Stimulated activated CD8-positive, alpha-beta memory T cell treated with anti-CD3 and anti-CD28 coated beads, Interleukin-4, amount 100 ng/mL, for 4 hours (primary cell): Measurements from ENCODE around the gene NELL2.
A peak's percentile ranks its signal among the peaks of the same experiment; 100 is the strongest.
"Not testable (repeated sequence)": the region's sequence is repeated elsewhere in the genome, so short reads cannot be mapped to it uniquely, and the experiment has no call there.

Experiments used
- DNase-seq, 2 donors: peaks; one replicate each; pipeline ENCODE4 v3.0.0-alpha.2; 2020; ENCODE audit warnings: low read depth in 2 of 2, low spot score in 1 of 2

Gene NELL2

GRCh38 chr12:44779766-44780165 lies 96.3 kb downstream of the NELL2 start:
- no peak for DNase-seq

DNA sequence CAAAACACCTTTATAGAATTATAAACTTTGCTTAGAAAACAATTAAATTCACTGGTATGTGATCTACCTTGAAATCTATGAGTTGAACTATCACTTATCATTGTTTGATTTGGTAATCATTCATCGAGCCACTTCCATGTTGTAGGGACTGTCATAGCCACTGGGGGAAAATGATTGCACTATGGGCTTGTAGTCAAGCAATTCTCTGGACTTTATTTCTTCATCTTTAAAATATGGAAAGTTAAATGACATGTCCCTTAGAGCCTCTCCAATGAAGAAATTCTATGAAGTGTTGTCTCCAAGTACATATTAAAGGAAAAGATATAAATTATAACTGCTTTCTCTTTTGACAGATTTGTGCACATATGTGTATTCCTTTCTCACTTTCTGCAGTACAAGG lies 97.3 kb downstream of the NELL2 start:
- no peak for DNase-seq

GRCh38 chr12:44777044-44777443 lies 99.1 kb downstream of the NELL2 start:
- DNase-seq, result no peak

DNA sequence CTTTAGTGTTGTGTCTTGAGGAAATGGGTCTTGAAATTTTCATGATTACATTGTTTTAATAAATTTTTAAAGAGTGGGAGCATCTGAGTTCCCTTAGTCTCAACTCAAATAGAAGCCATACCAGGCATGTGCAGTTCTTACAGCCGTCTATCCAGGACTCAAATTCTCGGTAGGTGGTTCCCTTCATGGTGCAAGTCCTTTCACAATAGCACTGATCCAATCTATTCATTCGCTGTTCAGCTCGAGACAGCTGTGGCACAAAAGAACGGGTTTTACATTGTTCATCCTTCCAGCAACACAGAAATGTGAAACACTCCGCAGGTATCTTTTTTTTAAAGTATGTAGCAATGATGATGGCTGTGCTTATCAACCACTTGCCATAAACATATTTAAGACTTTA lies 100.2 kb downstream of the NELL2 start:
- DNase-seq, result no peak

GRCh38 chr12:44774815-44775411 lies 101.2 kb downstream of the NELL2 start:
- peak; percentile 15 to 50 for DNase-seq

DNA sequence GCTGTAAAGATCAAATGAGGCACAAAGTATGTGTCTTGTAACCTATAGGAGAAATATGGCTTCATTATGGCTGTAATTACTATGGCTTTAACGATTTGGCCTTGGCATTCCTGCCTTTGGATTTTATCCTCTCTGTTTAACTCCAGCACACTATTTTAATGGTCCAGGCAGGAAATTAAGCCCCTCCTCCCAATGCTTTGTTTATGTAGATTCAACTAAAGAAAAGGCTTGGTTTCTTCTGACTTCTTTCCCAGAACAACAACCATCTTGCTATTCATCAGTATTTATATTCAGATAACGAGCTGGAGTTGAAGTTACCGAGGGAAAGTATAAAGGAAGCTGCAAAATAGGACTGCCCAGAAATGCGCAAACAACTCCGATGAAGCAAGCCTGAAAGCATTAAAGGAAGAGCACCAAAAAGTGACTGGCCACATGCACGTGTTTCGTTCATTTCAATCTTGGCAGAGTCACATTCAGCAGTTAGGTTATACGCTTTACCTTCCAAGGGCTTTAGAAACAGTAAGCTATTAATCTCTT lies 104.6 kb downstream of the NELL2 start:
- DNase-seq, result no peak

- no peak for DNase-seq
Measured at GRCh38 chr12:44765796-44766195, 110.3 kb downstream of the NELL2 start.

DNA sequence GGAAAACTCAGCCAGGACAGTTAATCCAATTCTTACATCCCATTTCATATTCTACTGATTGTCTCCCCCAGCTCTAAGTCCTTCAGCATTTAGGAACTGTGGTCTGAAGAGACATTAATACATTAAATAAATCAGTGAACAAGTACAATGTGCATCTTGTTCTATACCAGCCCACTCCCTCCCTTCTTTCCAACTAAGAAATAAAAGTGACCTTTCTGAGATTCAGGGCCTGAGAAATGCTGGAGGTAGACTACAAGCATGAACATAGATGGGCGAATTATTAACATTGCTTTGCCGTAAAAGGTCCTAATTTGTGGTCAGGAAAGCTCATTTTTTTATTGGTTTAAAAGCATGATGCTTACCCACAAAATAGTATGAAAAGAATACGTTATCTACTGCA lies 113.1 kb downstream of the NELL2 start:
- DNase-seq, result no peak

- DNase-seq, result no peak
Measured at GRCh38 chr12:44759289-44759688, 116.8 kb downstream of the NELL2 start.

DNA sequence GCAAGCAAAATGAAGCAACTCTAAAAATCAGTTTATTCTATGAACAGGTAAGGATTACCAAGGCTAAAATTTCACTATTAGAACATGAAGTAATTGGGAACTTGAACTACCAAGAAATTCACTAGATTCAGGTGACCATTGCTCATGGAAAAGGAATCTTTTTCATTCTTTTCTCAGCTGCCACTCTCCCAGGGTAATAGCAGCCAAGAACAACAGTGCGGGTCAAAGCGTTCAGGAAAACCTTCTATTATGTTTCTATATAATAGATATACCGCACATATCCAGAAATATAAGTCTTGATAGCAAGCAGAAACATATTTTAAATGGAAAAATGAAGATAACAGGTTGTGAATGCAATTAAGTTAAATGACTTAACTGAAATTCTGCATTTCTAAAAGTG lies 125.6 kb downstream of the NELL2 start:
- DNase-seq, result no peak

DNA sequence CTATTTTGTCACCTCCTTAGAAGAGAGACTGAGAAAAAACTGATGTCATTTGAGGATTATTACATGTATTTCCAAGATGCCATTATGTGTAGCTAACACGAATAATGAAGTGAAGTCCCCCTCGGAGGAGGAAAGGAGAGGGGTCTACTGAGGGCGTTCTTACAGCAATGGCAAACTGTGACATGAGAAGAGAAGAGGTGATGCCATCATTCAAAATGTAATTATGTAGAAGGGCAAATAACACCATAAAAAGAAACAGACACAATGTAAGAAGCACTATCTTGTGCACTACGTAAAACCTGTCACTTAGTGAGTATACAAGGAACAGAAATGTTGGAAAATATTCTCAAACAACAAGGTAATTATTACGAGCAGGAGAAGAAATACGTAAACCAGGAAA lies 126.5 kb downstream of the NELL2 start:
- no peak for DNase-seq

DNA sequence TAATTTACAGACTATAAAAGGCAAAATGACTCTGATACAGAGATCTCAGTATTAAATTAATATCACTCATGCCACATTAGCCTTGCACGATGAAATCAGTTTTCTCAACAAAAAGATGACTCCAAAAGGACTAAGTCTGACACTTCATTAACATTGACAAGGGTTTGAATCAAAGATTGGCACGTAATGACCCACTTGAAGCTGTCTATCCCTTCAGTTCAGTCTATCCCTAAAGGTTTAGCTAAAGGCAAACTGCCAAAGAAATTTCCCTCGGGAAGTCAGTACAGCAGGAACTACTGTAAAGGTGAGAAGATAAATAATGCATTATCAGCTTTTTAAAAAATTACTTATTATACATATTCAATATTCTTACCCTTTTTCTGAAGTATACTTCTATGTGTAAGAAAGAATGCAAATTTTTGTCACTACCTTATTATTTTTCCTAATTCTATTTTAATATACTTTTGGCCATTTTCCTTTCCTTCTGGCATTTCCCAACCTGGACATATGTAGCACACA lies 127.1 kb downstream of the NELL2 start:
- DNase-seq, result no peak

GRCh38 chr12:44741292-44741980 lies 134.7 kb downstream of the NELL2 start:
- not testable (repeated sequence) for DNase-seq

- no peak for DNase-seq
Measured at GRCh38 chr12:44738051-44738450, 138.1 kb downstream of the NELL2 start.

GRCh38 chr12:44728566-44728965 lies 147.5 kb downstream of the NELL2 start:
- no peak for DNase-seq

DNA sequence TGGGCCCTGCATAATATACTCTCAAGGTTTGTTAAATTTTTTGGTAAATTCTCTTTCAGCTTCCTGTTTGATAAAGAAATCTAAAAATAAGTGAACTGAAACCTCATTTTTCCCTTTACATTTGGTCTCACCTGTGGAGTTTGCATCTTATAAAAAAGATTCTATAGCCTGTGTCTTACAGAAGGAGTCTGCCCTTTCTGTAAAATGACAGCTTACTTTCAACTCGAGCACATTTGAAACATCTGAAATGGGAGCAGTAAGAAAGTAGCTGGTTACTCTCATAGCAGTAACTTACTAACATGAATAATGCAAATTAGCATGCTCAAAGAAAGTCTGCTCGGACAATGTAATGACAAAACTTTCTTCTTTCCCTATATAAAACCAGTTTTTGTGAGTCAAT lies 155.8 kb downstream of the NELL2 start:
- DNase-seq, result no peak

GRCh38 chr12:44717612-44718011 lies 158.5 kb downstream of the NELL2 start:
- no peak for DNase-seq

- DNase-seq, result no peak
Measured at GRCh38 chr12:44716711-44717110, 159.4 kb downstream of the NELL2 start.

DNA sequence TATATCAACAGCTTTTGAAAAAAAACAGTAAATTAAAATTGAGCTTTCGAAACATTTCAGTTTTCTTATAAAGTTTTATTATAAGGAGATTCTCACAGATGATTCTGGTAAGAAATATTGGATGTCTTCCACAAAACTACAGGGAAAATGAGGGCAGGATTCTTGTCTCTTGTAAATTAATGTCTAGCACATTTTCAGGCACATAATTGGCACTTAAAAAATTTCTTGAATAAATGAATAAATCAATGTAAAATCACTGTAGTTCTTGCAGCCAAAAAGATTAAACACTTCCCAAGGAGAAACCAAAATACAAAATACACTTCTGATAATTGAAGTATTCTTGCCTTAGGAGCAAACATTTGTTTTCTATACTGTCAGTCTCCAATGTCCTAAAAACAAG lies 164.4 kb downstream of the NELL2 start:
- no peak for DNase-seq

DNA sequence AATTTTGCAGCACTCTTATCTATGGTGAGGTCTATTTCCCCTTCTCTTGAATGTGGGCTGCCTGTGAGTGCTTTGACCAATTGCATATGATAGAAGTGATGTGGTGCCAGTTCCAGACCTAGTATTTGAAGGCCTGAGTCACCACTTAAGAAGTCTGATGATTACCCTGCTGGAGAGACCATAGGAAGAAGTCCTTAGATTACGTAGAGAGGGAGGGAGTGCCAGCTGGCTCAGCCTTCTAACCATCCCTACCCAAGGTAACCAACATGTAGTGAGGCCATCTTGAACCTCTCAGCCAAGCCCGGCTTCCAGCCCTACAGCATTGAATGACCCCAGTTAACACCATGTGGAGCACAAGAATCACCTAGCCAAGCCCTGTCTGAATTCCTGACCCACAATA lies 166.9 kb downstream of the NELL2 start:
- DNase-seq, result no peak

DNA sequence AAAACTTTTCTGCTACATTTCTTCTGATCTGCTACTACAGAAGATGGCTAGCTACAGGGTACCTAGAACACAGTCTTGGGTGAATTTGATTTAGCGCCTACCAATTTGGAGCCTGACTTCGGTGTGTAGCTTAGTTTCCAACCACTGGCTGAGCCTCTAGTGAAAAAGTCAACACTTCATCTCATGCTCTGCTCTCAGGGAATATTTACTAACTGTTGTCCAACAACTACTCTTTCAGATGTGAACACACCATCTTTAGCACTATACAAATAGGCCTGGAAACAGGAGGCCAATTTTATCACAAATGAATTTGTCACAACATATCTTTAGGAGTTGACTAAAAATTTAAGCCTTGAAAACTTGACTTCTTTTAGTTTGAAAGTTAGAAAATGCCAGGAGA lies 167.9 kb downstream of the NELL2 start:
- DNase-seq, result no peak

- DNase-seq, result no peak
Measured at GRCh38 chr12:44703182-44703910, 172.8 kb downstream of the NELL2 start.
